Stimulated activated CD4-positive, alpha-beta T cell treated with anti-CD3 and anti-CD28 coated beads, Interleukin-4, amount 100 ng/mL, for 4 hours (primary cell): ENCODE measurements around the gene C1orf141.
"Not testable (repeated sequence)": the region's sequence is repeated elsewhere in the genome, so short reads cannot be mapped to it uniquely, and the experiment has no call there.

ENCODE experiments used
- DNase-seq, 2 experiments: peaks; one replicate each; pipeline ENCODE4 v3.0.0-alpha.2; 2020

Gene C1orf141

DNA sequence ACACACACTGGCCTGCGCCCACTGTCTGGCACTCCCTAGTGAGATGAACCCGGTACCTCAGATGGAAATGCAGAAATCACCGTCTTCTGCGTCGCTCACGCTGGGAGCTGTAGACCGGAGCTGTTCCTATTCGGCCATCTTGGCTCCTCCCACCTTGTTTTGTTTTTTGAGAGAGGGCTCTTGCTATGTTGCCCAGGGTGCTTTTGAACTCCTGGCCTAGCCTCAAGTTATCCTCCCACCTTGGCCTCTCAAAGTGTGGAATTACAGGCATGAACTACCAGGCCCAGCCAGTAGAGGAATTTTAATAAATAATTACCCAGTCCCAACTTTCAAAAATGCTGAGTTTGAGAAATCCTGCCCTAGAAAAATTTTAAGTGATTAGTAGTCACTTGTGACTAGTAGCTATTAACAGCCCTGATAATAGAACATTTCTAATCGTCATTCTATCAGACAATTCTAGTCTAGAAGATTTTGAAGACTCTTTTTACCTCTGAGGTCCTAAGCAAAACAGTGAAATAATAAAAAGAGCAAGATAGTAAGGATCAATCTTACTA is 49.9 kb downstream of the C1orf141 start:
- no peak for DNase-seq

DNA sequence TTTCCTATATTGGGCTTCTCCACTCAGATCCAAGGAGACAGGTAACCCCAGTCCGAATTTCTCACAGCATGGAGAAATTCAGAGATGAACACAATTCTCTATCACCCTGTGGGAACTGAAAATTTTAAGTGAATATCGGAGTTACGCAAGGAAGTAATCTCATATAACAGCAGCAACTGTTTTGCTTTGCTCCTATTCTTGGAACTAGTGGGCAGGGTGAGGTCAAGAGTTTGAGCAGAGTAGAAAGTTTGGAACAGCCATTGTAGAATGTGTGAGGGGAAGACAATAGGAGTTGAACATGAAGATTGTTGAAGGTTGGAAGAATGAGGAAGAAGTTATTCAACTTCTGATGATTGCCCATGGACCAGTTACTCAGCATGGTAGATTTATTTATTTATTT is 56.5 kb downstream of the C1orf141 start:
- DNase-seq = no peak

DNA sequence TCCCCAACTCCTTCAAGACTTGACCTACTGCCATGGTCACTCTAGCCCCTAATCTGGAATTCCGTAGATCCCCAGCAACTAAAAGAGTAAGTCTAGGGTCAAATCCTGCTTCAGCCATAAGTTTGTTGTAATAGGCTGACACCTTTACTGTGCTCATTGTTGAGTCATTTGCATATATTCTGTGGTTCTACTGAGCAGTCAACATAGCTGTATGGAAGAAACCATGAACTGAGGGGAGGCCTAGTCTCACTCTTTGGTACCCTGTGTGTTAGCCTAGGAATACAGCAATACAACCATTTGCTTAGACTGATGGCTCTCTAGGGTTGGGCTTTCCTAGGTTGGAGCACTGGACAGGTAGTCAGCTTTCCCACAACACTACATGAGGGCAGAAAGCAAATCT is 57.2 kb downstream of the C1orf141 start:
- DNase-seq = no peak

DNA sequence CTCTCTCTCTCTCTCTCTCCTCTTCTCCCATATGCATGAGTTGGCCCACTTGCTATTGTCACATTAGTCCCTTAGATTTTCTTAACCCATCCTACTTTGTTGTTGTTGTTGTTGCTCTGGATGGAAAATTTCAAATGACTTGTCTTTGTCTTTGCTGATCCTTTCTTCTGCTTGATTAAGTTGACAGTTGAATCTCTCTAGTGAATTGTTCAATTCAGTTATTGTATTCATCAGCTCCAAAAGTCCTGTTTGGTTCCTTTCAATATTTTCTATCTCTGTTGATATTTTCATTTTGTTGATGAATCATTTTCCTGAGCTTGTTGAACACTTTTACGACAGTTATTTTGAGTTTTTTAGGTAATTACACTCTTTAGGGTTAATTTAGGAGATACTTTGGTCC is 62.0 kb downstream of the C1orf141 start:
- no peak for DNase-seq

DNA sequence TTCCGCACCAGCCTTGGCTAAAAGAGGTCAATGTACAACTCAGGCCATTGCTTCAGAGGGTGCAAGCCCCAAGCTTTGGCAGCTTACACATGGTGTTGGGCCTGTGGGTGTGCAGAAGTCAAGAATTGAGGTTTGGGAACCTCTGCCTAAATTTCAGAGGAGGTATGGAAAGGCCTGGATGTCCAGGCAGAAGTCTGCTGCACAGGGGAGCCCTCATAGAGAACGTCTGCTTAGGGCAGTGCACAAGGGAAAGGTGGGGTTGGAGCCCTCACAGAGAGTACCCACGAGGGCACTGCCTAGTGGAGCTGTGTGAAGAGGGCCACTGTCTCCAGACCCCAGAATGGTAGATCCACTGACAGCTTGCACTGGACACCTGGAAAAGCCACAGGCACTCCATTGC is 67.1 kb downstream of the C1orf141 start:
- DNase-seq = not testable (repeated sequence)

DNA sequence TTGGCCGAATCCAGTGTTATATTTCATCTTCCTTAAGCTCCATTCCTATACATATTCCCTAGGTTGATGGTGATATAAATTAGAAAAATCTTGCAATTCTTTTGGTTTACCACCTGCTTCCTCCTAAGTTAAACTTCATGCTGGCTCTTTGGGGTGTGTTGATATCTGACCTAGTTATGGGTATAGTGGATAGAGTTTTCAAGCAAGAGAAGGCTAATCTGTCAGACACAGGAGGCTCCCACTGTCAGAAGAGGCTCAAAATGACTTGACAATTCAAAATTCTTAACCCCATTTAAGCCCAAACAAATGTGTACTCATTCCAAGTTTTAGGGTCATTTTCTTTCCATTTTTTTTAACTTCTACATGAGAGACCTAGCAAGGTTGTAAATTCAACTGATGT is 72.4 kb downstream of the C1orf141 start:
- no peak for DNase-seq

DNA sequence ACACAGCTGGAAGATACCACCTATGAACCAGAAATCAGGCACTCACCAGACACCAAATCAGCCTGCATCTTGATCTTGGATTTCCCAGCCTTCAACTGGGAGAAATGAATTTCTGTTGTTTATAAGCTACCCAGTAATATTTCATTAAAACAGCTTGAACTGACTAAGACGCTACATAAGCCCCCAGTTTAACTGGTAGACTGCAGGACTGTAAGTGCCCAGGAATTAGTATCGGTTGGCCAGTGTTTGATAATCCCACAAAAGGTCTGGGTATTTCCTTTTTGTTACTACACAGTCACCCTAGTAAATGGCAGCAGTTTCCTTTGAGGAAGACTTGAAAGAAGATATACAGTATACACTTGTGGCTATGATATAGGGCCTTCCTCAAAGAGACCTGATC is 73.5 kb downstream of the C1orf141 start:
- no peak for DNase-seq

DNA sequence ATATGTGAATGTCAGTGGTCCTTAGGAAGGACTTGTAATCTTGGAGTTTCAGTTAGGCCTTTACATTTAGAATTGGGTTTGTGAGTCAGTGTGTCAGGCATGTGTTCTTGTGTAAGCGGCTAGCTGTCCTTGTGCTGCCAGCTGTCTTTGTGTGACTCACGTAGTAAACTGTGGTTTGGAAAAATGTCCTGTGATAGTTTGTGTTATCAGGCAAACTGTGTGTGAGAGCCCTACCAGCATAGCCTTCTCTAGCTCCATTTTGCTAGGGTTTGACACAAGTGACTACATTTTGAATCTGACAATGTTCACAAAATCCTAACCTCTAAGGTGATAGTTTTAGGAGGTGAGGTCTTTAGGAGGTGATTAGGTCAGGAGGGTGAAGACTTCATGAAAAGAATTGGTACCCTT is 74.0 kb downstream of the C1orf141 start:
- DNase-seq = no peak

DNA sequence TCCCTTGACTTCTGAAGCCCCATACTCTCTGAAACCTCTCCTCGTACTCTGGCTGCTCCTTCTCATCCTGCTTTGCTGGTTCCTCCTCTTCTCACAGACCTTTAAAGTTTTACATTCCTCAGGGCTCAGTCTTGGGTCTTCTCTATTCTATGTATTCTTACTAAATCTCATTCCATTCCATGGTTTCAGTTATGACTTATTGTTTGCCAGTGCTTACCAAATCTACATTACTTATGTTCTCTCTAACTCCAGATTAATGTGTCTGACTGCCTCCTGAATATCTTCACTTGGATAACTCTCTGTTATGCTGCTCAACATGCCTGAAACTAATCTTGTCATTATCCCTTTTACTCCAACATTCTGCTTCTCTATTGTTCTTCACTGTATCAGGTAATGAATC is 75.4 kb downstream of the C1orf141 start:
- DNase-seq = no peak

DNA sequence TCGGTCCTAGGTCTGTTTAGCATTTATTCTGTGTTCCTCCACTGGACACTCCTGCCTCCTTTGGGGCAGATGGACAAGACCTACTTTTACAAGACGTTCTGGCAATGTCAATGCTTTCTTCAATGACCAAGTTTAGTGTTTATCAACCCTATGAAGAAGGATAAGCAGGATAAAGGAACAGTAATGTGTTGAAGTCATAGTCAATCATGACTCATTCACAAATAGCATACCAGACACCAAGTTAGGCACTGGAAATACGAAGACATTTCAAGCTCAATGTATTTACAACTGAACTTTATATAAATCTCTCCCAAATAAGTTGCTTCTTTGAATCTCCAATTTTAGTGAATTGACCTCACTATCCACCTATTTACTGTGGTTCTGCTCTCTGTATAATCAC is 76.0 kb downstream of the C1orf141 start:
- DNase-seq = no peak

DNA sequence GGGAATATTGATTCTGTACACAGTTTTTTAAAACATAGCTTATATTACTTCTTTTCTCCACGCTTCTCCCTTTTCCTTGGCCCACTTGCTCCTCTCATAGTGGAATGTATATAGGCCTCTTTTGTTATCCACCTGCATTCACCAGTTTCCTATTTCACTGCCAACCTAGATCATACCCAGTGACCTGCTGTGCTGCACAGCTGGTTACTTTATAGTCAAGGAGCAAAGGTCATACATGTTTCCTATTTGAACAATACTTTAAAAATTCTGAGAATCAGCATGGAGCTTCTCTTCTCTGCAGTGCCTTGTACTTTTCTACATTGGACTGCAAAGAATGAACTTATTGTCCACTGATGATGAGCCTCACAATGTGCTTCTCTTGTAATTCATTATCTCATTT is 76.5 kb downstream of the C1orf141 start:
- DNase-seq = no peak

DNA sequence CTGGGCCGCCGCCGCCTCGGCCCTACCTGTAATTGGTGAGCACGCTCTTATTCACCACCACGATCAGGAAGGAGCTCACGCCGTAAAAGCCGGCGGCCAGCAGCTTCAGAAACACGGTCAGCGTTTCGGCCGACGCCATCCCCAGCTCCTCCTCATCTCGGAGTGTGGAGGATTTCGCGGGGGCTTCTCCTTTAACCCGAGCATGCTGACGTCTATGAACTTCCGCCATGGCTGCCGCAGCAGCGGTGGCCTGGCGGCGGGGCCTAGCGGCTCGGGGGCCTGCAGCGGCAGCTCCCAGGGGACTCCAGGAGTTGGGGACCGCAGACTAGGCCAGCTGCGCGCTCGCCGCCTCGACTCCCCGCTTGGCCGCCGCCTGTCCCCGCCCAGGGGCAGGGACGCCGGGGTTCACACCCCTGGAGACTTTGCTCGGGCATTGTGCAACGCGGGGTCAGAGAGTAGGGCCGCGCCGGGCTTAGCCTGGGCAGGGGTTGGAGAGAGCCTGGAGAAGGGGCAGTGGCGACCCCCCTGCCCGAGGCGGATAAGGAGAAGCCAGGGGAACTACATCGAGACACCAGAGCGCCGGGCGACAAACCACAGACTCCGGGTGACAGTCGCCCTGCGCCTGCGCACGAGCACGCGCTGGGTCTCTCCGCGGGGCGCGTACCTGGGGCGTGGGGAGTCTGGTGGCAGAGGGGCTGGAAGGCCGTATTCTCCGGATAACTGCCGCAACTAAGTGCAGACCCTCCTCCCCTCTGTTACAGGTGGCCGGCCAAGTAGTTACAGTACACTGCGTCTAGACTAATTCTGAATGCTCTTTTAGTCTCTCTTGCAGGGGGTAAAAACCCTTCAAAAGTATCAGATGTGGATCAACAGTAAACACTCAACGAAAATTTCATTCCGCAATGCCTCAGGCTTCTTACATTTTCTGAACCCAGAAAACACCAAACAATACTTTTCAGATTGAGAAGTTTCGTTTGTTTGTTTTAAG is 80.7 kb downstream of the C1orf141 start, which contains the start of gene SLC35D1:
TSS of gene SLC35D1 (minus strand) at position 364 of the 988 bp plus-strand sequence. CDS start at position 229, 135 bp downstream.
- DNase-seq = peak; percentile 76 to 81

DNA sequence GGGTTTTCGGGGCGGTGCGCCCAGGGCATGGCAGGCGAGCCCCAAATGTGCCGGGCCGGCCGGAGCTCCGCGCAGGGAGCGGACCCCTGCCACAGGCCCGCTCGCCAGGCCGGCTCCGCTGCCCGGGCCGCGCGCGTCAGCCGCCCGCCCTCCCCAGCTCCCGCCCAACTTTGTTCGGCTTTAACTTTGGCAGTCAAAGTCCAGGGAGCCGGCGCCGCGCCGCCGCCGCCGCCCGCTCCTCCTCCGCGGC is 81.3 kb downstream of the C1orf141 start:
- peak in 1 of 2 experiments; percentile 23 for DNase-seq

DNA sequence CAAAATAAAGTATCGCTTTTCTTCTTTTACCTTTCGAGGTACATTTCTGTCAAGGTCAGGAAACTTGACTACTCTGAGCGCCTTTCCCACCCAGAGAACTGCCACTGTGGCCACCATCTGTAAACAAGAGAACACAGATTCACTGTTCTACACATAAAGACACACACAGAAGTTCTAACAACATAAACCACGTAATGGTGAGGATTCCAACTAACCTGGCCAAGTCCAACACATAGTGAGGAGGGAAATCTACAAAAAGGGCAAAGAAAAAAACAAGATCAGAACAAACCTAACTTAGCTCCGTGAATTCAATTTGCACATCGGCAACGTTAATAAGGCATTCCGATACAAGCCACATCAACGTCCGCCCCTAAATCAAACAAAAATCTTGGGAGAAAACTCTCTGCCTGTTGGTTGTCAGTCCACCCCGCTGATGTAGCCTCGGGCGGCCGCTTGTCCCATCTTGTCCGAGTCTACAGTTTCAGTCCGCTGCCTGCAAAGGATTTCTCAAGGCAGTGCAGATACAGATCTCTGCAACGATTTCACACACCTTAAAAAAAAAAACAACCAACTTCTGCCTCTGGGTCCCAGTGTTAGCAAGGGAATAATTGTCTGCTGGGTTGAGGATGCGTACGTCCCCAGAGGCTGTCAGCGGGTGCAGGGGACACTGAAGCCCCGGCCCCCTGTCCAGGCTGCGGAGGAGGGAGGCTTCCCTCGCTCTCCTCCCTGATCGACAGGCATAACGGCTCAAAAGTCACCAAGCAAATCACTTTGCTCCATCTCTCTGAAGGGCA is 81.8 kb downstream of the C1orf141 start:
- DNase-seq = no peak

DNA sequence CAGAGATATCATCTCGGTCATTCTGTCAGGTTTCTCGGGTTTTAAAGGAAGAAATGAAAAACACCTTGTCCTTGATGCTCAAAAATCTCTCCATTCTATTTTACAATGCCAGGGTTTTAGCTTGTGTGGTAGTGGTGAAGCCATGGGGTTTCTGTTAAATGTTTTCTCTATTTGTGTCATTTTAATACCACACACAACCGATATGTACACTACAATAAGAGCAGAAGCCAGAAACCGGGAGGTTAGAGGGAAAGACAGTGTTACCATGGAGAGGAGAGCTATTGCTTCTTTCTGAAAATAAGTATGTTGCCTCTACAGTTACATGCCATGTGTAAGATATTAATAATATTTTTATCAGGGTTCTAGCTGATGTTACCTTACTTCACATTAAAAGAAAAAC is 83.6 kb downstream of the C1orf141 start:
- no peak for DNase-seq

DNA sequence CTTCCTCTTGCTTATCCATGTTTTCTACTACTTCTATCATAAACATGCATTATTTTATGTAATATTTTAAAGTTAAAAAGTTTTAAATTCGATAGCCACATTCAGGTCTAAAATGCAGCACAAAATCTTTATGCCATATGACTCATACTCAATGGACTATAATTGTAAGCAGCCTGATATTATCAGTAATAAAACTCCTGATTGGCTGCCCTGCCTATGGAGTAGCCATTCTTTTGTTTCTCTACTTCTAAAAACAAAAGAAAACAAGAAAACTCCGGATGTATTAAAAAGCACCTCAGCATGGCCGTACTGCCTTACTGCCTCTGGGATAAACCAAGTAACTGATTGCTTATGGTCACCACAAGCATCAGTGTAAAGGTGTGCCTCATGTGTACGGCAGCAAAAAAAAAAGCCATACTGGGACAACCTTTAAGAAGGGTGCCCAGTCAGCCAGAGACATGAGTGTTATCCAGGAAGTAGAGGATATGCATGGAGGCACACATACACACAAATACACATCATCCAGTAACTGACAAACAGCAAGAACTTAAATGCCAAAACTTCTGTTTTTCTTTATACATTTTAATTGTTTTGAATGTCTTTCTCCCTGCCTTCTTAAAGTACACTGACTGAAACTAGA is 90.0 kb downstream of the C1orf141 start:
- DNase-seq = no peak

DNA sequence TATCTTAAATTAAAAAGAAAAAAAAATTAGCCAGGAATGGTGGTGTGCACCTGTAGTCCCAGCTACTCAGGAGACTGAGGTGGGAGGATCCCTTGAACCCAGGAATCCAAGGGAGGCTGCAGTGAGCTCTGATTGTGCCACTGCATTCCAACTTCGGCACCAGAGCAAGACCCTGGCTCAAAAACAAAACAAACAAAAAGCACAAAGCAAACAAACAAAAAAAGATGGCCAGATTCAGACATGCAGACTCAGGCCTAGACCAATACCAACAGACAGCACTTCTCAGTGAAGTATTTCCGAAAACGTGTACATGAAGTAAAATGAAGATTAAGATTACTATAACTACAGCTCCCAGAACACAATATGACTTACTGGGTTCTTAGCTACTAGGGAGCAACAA is 91.4 kb downstream of the C1orf141 start:
- no peak for DNase-seq
